Measurements from ENCODE around the gene ITPKB. TPM values are rescaled to one million over a fixed set of nuclear protein-coding genes. Genes with fewer than 3 reads are reported as not detected.

ITPKB gene
- total RNA-seq, 1 experiment from 2014 or later = 4.4 TPM

GRCh38 chr1:226743259-226743658 lies 4.2 kb upstream of the ITPKB start:
- ChIA-PET POLR2A (no interaction called here), CTCF (interaction anchor here (0.7 kb wide), 1 partner anchor 20 kb away, joined by 3 read pairs; no protein-coding TSS in a partner anchor)
- H3K27ac Mint-ChIP-seq (ENCODE audit: unreplicated experiment) = no peak overlapping the region
- H3K36me3 ChIP-seq (ENCODE audit: control insufficient read depth, insufficient read depth, low read length) = no peaks in the 10 kb centered on the region
- H3K27me3 Mint-ChIP-seq (ENCODE audit: insufficient read depth, unreplicated experiment) = peaks cover 2% of the 10 kb centered on the region
- no TSS peak for BruUV-seq (replicated peaks)
- no peaks in the 10 kb centered on the region for H3K27me3 ChIP-seq (replicated peaks; ENCODE audit: control insufficient read depth, insufficient read depth, low read length)
- no peaks in the 10 kb centered on the region for H3K9me3 Mint-ChIP-seq (ENCODE audit: unreplicated experiment)
- peaks cover 3% of the 10 kb centered on the region; the same call in 1 of the 2 replicates for H3K4me1 ChIP-seq
- no peaks in the 10 kb centered on the region for H3K36me3 Mint-ChIP-seq (ENCODE audit: insufficient read depth, unreplicated experiment)
- no peak overlapping the region for H3K4me3 Mint-ChIP-seq (ENCODE audit: unreplicated experiment)
- H3K9me3 ChIP-seq = peaks cover 7% of the 10 kb centered on the region; the same call in 1 of the 2 replicates
- no peak overlapping the region for H3K4me3 ChIP-seq (ENCODE audit: low read depth, low read length)
- intact Hi-C loops (cut with micrococcal nuclease; ENCODE audit: unreplicated experiment) = no loop called here
- H3K4me1 Mint-ChIP-seq (ENCODE audit: low read depth, unreplicated experiment) = no peaks in the 10 kb centered on the region
- no peak for DNase-seq
- no peak for TF ChIP-seq CTCF (IDR thresholded peaks at IDR 0.05; ENCODE audit: insufficient read depth in 1 of 2, low read depth in 1 of 2, low read length in 1 of 2, severe bottlenecking in 1 of 2, unreplicated experiment in 1 of 2)

GRCh38 chr1:226741009-226741408 lies 1.9 kb upstream of the ITPKB start:
- H3K4me3 Mint-ChIP-seq (ENCODE audit: unreplicated experiment) = no peak overlapping the region

GRCh38 chr1:226739696-226740065 lies 599 bp upstream of the ITPKB start:
- no peaks in the 10 kb centered on the region for H3K4me1 Mint-ChIP-seq (ENCODE audit: low read depth, unreplicated experiment)
- H3K36me3 ChIP-seq (ENCODE audit: control insufficient read depth, insufficient read depth, low read length) = no peaks in the 10 kb centered on the region
- H3K9me3 Mint-ChIP-seq (ENCODE audit: unreplicated experiment) = no peaks in the 10 kb centered on the region
- ChIA-PET POLR2A (no interaction called here), CTCF (no interaction called here)
- H3K27me3 ChIP-seq (replicated peaks; ENCODE audit: control insufficient read depth, insufficient read depth, low read length) = no peaks in the 10 kb centered on the region
- peak overlapping the region; percentile 61 for H3K4me3 ChIP-seq (ENCODE audit: low read depth, low read length)
- peak overlapping the region; percentile 84 for H3K4me3 Mint-ChIP-seq (ENCODE audit: unreplicated experiment)
- intact Hi-C loops (cut with micrococcal nuclease; ENCODE audit: unreplicated experiment) = loop anchor here (5.0 kb wide), 1 partner anchor 88 kb away; no protein-coding TSS in a partner anchor
- no peak for DNase-seq
- no peaks in the 10 kb centered on the region for H3K36me3 Mint-ChIP-seq (ENCODE audit: insufficient read depth, unreplicated experiment)
- no peaks in the 10 kb centered on the region for H3K27me3 Mint-ChIP-seq (ENCODE audit: insufficient read depth, unreplicated experiment)
- peaks cover 3% of the 10 kb centered on the region; the same call in 1 of the 2 replicates for H3K4me1 ChIP-seq
- TF ChIP-seq CTCF (IDR thresholded peaks at IDR 0.05; ENCODE audit: insufficient read depth in 1 of 2, low read depth in 1 of 2, low read length in 1 of 2, severe bottlenecking in 1 of 2, unreplicated experiment in 1 of 2) = no peak
- H3K27ac Mint-ChIP-seq (ENCODE audit: unreplicated experiment) = no peak overlapping the region
- BruUV-seq (replicated peaks) = no TSS peak
- peaks cover 7% of the 10 kb centered on the region; the same call in 1 of the 2 replicates for H3K9me3 ChIP-seq

More at GRCh38 chr1:226741009-226741408, 1.9 kb upstream of the ITPKB start:
- POLR2A ChIA-PET = no interaction called here
- no peak overlapping the region for H3K27ac Mint-ChIP-seq (ENCODE audit: unreplicated experiment)
- H3K27me3 Mint-ChIP-seq (ENCODE audit: insufficient read depth, unreplicated experiment) = no peaks in the 10 kb centered on the region
- no peak for DNase-seq
- Histone ChIP-seq H3K9me3 (peaks cover 7% of the 10 kb centered on the region; the same call in 1 of the 2 replicates), H3K27me3 (replicated peaks; ENCODE audit: control insufficient read depth, insufficient read depth, low read length) (no peaks in the 10 kb centered on the region), H3K4me1 (peaks cover 3% of the 10 kb centered on the region; the same call in 1 of the 2 replicates), H3K36me3 (ENCODE audit: control insufficient read depth, insufficient read depth, low read length) (no peaks in the 10 kb centered on the region), H3K4me3 (ENCODE audit: low read depth, low read length) (no peak overlapping the region)
- no peaks in the 10 kb centered on the region for H3K36me3 Mint-ChIP-seq (ENCODE audit: insufficient read depth, unreplicated experiment)
- H3K4me1 Mint-ChIP-seq (ENCODE audit: low read depth, unreplicated experiment) = no peaks in the 10 kb centered on the region
- CTCF ChIA-PET = no interaction called here
- intact Hi-C loops (cut with micrococcal nuclease; ENCODE audit: unreplicated experiment) = no loop called here
- no peaks in the 10 kb centered on the region for H3K9me3 Mint-ChIP-seq (ENCODE audit: unreplicated experiment)
- BruUV-seq (replicated peaks) = no TSS peak
- no peak for TF ChIP-seq CTCF (IDR thresholded peaks at IDR 0.05; ENCODE audit: insufficient read depth in 1 of 2, low read depth in 1 of 2, low read length in 1 of 2, severe bottlenecking in 1 of 2, unreplicated experiment in 1 of 2)
